ENCODE measurements around the gene CACNA1G. TPM values are rescaled to one million over a fixed set of nuclear protein-coding genes. Genes with fewer than 3 reads are reported as not detected.

Gene CACNA1G
- polyA plus RNA-seq, 3 donors = 6.9 to 8.7 (median 8.3) TPM

DNA sequence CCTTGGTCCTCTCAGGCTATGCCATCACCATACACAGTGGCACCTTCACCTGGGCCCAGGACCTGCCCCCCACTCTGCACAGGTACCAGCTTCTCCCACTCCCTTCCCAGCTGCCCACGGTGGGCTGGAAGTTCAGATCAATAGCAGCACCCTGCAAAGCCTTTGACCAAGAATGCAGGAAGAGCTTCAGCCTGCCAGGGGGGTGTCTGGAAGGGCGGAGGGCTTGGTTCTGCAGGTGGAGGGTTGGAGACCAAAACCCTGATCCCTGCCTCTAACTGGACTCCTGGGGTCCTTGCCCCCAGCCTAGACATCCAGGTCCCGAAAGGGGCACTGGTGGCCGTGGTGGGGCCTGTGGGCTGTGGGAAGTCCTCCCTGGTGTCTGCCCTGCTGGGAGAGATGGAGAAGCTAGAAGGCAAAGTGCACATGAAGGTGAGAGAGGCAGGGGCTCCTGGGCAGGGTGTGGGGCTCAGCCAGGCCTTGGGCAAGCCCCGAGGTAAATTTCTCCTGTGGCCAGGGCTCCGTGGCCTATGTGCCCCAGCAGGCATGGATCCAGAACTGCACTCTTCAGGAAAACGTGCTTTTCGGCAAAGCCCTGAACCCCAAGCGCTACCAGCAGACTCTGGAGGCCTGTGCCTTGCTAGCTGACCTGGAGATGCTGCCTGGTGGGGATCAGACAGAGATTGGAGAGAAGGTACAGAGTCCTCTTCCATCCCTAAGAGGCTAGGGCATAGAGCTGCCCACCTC is 108.5 kb downstream of the CACNA1G start:
- DNase-seq (ENCODE audit: extremely low read depth in 1 of 11, low read depth in 9 of 11, low spot score in 4 of 11) = no peak

DNA sequence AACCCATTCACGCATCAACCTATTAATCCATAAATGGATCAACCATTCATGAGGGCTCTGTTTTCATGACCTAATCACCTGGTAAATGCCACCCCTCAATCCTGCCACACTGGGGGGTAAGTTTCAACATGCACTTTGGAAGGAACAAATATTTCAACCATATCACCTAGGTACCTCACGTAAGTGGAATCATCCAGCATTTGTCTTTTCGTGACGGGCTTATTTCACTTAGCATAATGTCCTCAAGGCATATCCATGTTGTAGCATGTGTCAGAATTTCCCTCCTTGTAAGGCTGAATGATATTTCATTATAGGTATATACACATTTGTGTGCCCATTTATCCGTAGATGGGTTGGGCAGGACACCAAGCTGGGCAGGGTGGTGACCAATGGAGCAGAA is 111.6 kb downstream of the CACNA1G start:
- DNase-seq (ENCODE audit: extremely low read depth in 1 of 11, low read depth in 9 of 11, low spot score in 4 of 11) = no peak

DNA sequence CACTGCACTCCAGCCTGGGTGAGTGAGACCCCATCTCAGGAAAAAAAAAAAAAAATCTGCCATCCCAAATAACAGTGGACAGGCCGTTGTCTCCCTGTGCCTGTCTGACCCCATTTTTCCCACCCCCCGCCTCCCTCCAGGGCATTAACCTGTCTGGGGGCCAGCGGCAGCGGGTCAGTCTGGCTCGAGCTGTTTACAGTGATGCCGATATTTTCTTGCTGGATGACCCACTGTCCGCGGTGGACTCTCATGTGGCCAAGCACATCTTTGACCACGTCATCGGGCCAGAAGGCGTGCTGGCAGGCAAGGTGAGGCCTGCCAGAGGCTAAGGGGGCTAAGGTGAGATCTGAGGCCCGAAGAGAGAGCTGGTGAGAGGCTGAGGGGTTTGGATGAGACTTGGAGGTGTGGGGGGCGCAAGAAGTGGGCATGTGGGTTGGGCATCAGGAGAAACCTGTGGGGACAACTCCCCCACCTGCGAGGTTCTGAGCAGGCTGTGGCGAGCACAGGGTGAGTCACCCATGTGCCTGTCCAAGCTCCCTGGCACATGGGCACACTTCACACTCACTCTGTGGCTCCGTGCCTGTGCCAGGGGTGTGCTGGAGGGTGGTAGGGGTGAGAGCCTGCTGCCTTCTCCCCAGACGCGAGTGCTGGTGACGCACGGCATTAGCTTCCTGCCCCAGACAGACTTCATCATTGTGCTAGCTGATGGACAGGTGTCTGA is 112.5 kb downstream of the CACNA1G start:
- no peak for DNase-seq (ENCODE audit: extremely low read depth in 1 of 11, low read depth in 9 of 11, low spot score in 4 of 11)

DNA sequence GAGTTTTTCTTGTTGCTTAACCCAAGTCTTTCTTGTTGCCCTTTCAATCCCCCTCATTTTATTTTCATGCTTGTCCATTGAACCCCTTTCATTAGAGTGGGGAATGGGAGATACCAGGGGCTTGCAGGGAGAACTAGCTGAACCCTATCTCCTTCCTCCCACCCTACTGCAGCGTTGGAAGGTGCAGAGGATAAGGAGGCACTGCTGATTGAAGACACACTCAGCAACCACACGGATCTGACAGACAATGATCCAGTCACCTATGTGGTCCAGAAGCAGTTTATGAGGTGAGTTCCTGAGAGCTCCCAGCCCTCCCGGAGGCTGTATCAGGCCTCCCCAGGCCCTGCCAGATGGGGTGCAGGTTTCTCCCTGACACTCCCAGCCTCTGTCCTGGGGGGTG is 114.7 kb downstream of the CACNA1G start:
- DNase-seq (ENCODE audit: extremely low read depth in 1 of 11, low read depth in 9 of 11, low spot score in 4 of 11) = no peak

DNA sequence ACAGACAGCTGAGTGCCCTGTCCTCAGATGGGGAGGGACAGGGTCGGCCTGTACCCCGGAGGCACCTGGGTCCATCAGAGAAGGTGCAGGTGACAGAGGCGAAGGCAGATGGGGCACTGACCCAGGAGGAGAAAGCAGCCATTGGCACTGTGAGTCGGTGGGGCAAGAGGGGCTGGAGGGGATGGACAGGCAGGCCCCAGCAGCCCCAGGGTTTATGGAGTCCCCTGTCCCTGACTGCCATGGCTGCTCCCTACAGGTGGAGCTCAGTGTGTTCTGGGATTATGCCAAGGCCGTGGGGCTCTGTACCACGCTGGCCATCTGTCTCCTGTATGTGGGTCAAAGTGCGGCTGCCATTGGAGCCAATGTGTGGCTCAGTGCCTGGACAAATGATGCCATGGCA is 115.1 kb downstream of the CACNA1G start:
- DNase-seq (ENCODE audit: extremely low read depth in 1 of 11, low read depth in 9 of 11, low spot score in 4 of 11) = no peak

DNA sequence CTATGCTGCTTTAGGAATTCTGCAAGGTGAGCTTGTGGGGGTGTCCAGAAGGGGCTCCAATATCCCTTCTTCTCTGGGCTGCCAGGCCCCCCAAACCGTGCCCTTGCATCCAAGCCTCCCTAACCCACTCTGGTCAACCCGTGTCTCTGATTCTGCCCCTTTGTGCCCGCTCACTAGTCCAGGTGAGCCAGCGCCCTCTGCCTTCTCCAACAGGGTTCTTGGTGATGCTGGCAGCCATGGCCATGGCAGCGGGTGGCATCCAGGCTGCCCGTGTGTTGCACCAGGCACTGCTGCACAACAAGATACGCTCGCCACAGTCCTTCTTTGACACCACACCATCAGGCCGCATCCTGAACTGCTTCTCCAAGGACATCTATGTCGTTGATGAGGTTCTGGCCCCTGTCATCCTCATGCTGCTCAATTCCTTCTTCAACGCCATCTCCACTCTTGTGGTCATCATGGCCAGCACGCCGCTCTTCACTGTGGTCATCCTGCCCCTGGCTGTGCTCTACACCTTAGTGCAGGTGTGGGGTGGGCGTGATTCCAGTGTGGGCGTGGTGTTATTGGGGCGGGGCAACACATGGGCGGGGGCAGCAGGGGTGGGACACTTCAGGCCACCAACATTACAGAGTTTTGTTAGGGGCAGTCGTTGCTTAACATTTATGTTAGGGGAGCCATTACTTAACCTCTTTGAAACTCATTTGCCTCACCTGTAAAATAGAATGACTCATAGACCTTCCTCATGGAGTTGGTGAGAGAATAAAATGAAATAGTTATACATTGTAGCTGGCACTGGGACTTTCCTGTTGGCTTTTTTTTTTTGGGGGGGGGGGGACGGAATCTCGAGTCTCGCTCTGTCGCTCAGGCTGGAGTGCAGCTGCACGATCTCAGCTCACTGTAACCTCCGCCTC is 115.8 kb downstream of the CACNA1G start:
- DNase-seq (ENCODE audit: extremely low read depth in 1 of 11, low read depth in 9 of 11, low spot score in 4 of 11) = no peak

Other genes starting within 250 kb of the CACNA1G start
- gene XYLT2, start 214.6 kb upstream of the CACNA1G start, polyA plus RNA-seq (ENCODE audit: insufficient read length in 3 of 3) = 10 to 100 TPM; 15.6 to 29.2 (median 25.7) TPM
- 10 to 100 TPM; 71.1 to 81.8 (median 74.9) TPM for gene MRPL27, start 187.5 kb upstream of the CACNA1G start, polyA plus RNA-seq (ENCODE audit: insufficient read length in 3 of 3)
- gene EME1, start 187.5 kb upstream of the CACNA1G start, polyA plus RNA-seq (ENCODE audit: insufficient read length in 3 of 3) = 10 to 100 TPM in 1 of 3 donors, 1 to 10 TPM in 2; 8.6 to 11.0 (median 9.5) TPM
- 10 to 100 TPM; 54.4 to 68.9 (median 64.5) TPM for gene LRRC59, start 163.2 kb upstream of the CACNA1G start, polyA plus RNA-seq (ENCODE audit: insufficient read length in 3 of 3)
- 100 to 1,000 TPM in 2 of 3 donors, 10 to 100 TPM in 1; 97.8 to 112 (median 110) TPM for gene ACSF2, start 134.5 kb upstream of the CACNA1G start, polyA plus RNA-seq (ENCODE audit: insufficient read length in 3 of 3)
- 1 to 10 TPM; 2.1 to 5.4 (median 2.2) TPM for gene CHAD, start 91.8 kb upstream of the CACNA1G start, polyA plus RNA-seq (ENCODE audit: insufficient read length in 3 of 3)
- gene RSAD1, start 81.9 kb upstream of the CACNA1G start, polyA plus RNA-seq (ENCODE audit: insufficient read length in 3 of 3) = 10 to 100 TPM; 46.9 to 62.7 (median 48.7) TPM
- gene MYCBPAP, start 52.3 kb upstream of the CACNA1G start, polyA plus RNA-seq (ENCODE audit: insufficient read length in 3 of 3) = 1 to 10 TPM; 1.4 to 3.3 (median 2.2) TPM
- 10 to 100 TPM in 2 of 3 donors, 1 to 10 TPM in 1; 5.9 to 15.0 (median 13.4) TPM for gene EPN3, start 28.0 kb upstream of the CACNA1G start, polyA plus RNA-seq (ENCODE audit: insufficient read length in 3 of 3)
- gene SPATA20, start 13.5 kb upstream of the CACNA1G start, polyA plus RNA-seq (ENCODE audit: insufficient read length in 3 of 3) = 10 to 100 TPM; 49.4 to 69.7 (median 55.5) TPM
- gene ABCC3, start 74.2 kb downstream of the CACNA1G start, polyA plus RNA-seq (ENCODE audit: insufficient read length in 3 of 3) = 10 to 100 TPM; 10.5 to 15.5 (median 12.9) TPM
- 10 to 100 TPM; 41.5 to 48.9 (median 43.0) TPM for gene ANKRD40, start 147.2 kb downstream of the CACNA1G start, polyA plus RNA-seq (ENCODE audit: insufficient read length in 3 of 3)
- gene LUC7L3, start 158.9 kb downstream of the CACNA1G start, polyA plus RNA-seq (ENCODE audit: insufficient read length in 3 of 3) = 100 to 1,000 TPM; 519 to 747 (median 689) TPM
- gene ANKRD40CL, start 206.8 kb downstream of the CACNA1G start, polyA plus RNA-seq (ENCODE audit: insufficient read length in 3 of 3) = under 1 TPM; 0.13 to 0.24 (median 0.23) TPM